ENCODE measurements around the gene USO1.

Gene USO1, protein sequence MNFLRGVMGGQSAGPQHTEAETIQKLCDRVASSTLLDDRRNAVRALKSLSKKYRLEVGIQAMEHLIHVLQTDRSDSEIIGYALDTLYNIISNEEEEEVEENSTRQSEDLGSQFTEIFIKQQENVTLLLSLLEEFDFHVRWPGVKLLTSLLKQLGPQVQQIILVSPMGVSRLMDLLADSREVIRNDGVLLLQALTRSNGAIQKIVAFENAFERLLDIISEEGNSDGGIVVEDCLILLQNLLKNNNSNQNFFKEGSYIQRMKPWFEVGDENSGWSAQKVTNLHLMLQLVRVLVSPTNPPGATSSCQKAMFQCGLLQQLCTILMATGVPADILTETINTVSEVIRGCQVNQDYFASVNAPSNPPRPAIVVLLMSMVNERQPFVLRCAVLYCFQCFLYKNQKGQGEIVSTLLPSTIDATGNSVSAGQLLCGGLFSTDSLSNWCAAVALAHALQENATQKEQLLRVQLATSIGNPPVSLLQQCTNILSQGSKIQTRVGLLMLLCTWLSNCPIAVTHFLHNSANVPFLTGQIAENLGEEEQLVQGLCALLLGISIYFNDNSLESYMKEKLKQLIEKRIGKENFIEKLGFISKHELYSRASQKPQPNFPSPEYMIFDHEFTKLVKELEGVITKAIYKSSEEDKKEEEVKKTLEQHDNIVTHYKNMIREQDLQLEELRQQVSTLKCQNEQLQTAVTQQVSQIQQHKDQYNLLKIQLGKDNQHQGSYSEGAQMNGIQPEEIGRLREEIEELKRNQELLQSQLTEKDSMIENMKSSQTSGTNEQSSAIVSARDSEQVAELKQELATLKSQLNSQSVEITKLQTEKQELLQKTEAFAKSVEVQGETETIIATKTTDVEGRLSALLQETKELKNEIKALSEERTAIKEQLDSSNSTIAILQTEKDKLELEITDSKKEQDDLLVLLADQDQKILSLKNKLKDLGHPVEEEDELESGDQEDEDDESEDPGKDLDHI

DNA sequence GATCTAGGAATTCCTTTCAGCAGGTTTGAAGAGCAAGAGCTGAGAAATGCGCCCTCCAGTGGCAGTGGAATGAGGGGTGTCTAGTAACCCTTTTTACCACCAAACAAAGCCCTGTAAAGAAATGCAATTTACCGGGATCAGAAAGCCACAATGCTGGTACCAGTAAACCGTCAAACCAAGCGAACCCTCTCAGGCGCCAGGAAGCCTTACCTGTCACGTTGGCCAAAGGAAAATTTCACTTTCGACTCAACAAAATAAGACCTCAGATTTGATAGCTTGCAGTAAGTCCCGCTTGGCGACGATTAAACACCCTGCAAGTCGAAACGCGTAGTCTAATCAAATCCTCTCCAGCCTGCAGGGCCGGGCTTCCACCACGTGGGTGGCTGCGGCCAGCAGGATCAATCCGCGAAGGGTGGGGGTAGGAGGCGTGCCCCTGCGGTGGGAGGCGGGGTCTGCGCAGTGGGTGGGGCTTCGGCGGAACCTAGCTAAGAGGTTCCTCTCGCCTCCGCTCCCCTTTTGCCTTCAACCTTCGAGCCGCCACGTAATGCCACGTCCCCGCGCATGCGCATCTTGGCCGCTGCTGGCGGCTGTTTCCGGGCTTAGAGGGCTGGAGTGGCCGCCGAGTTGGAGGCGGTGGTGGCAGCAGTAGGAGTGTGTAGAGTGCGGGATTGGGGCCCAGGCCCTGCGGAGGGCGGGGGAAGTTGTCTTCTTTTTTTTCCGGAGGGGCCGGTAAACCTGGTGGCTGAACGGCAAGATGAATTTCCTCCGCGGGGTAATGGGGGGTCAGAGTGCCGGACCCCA, at the start of gene USO1:
Gene USO1 (plus strand): TSS at position 512 of the 801 bp plus-strand sequence. CDS start 243 bp downstream, at position 755.
- no peaks in the 10 kb centered on the region for H3K9me3 ChIP-seq (ENCODE audit: insufficient read depth, low read length, severe bottlenecking)
- peak within 1 kb of the TSS; percentile 79 for H3K4me2 ChIP-seq (ENCODE audit: insufficient read depth, low read length)
- peak within 1 kb of the TSS; percentile 89 for H3K27ac ChIP-seq (ENCODE audit: low read length)
- no peaks in the 10 kb centered on the region for H3K27me3 ChIP-seq (ENCODE audit: insufficient read depth, low read length, poor library complexity)
- peak within 1 kb of the TSS; percentile 87 for H3K9ac ChIP-seq (ENCODE audit: low read depth, low read length)
- peak; percentile 99 for DNase-seq
- H2AFZ ChIP-seq (ENCODE audit: low read depth, low read length): peak within 1 kb of the TSS; percentile 92
- H3K4me3 ChIP-seq (ENCODE audit: low read depth in 1 of 2, low read length in 2 of 2): peak within 1 kb of the TSS; percentile 97
- peaks cover 47% of the 10 kb centered on the region for H3K4me1 ChIP-seq (ENCODE audit: insufficient read depth, low read length)
- peak; percentile 89 for ATAC-seq (ENCODE audit: insufficient read depth, low read depth)
- H3K79me2 ChIP-seq (ENCODE audit: insufficient read depth, low read length): peaks cover 62% of the 10 kb centered on the region
- H3K36me3 ChIP-seq (ENCODE audit: insufficient read depth, low read length): no peaks in the 10 kb centered on the region; the same call in 1 of the 2 replicates
- TF ChIP-seq, protein P1, sequence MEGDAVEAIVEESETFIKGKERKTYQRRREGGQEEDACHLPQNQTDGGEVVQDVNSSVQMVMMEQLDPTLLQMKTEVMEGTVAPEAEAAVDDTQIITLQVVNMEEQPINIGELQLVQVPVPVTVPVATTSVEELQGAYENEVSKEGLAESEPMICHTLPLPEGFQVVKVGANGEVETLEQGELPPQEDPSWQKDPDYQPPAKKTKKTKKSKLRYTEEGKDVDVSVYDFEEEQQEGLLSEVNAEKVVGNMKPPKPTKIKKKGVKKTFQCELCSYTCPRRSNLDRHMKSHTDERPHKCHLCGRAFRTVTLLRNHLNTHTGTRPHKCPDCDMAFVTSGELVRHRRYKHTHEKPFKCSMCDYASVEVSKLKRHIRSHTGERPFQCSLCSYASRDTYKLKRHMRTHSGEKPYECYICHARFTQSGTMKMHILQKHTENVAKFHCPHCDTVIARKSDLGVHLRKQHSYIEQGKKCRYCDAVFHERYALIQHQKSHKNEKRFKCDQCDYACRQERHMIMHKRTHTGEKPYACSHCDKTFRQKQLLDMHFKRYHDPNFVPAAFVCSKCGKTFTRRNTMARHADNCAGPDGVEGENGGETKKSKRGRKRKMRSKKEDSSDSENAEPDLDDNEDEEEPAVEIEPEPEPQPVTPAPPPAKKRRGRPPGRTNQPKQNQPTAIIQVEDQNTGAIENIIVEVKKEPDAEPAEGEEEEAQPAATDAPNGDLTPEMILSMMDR (IDR thresholded peaks at IDR 0.05; ENCODE audit: borderline replicate concordance, extremely low read depth, low read length, poor library complexity, severe bottlenecking): peak; percentile 87
- no peak for TF ChIP-seq EZH2 (IDR thresholded peaks at IDR 0.05; ENCODE audit: borderline replicate concordance, low read depth, low read length, severe bottlenecking)
- H4K20me1 ChIP-seq (ENCODE audit: insufficient read depth, low read length): 0 out of 2 replicates have a peak, but pooled peaks cover 8% of the 10 kb centered on the region

DNA sequence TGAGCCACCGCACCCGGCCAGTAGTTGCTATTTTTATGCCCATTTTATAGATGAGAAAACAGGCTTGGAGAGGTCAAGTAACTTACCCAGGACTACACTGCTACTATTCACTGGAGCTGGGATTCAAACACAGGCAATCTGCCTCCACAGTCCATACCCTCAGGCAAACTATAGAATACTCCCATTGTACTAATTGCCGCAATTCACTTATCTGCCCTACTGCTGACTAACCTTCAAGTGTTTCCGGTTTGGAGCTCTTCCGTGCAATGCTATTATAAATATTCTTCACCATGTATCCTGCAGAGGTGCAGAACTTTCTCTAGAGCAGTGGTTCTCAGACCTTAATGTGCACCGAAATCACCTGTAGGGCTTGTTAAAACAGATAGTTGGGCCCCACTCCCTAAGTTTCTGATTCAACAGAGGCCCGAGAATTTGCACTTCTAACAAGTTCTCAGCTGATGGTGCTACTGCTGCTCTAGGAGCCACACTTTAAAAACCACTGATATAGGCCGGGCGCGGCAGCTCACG, 49.3 kb upstream of the USO1 start:
- peaks cover 41% of the 10 kb centered on the region for H3K79me2 ChIP-seq (ENCODE audit: insufficient read depth, low read length)
- ATAC-seq (ENCODE audit: insufficient read depth, low read depth) (no peak), DNase-seq (no peak)
- H3K4me2 ChIP-seq (ENCODE audit: insufficient read depth, low read length): no peak overlapping the region
- H2AFZ ChIP-seq (ENCODE audit: low read depth, low read length): no peak overlapping the region
- peaks cover 24% of the 10 kb centered on the region for H4K20me1 ChIP-seq (ENCODE audit: insufficient read depth, low read length)
- no peaks in the 10 kb centered on the region for H3K27me3 ChIP-seq (ENCODE audit: insufficient read depth, low read length, poor library complexity)
- H3K4me1 ChIP-seq (ENCODE audit: insufficient read depth, low read length): peaks cover 27% of the 10 kb centered on the region
- no peak for TF ChIP-seq EZH2 (IDR thresholded peaks at IDR 0.05; ENCODE audit: borderline replicate concordance, low read depth, low read length, severe bottlenecking)
- TF ChIP-seq, protein P1 (IDR thresholded peaks at IDR 0.05; ENCODE audit: borderline replicate concordance, extremely low read depth, low read length, poor library complexity, severe bottlenecking): no peak
- H3K4me3 ChIP-seq (ENCODE audit: low read depth in 1 of 2, low read length in 2 of 2): no peak overlapping the region
- peaks cover 4% of the 10 kb centered on the region; the same call in 1 of the 2 replicates for H3K36me3 ChIP-seq (ENCODE audit: insufficient read depth, low read length)
- no peak overlapping the region for H3K27ac ChIP-seq (ENCODE audit: low read length)
- no peak overlapping the region for H3K9ac ChIP-seq (ENCODE audit: low read depth, low read length)
- no peaks in the 10 kb centered on the region for H3K9me3 ChIP-seq (ENCODE audit: insufficient read depth, low read length, severe bottlenecking)

DNA sequence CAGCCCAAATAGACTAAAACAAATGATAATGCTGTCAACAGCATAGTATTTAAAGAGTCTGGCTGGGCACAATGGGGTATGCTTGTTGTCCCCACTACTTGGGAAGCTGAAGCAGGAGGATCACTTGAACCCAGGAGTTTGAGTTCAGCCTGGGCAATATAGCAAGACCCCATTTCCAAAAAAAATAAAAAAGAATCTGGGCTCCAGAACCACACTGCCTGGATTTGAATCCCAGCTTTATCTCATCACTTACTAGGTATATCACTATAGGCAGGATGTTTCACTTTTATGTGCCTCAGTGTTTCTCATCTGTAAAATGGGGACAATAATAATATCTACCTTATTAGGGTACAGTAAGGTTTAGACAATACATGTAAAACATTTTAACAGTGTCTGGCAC, 45.9 kb upstream of the USO1 start:
- TF ChIP-seq, protein P1 (IDR thresholded peaks at IDR 0.05; ENCODE audit: borderline replicate concordance, extremely low read depth, low read length, poor library complexity, severe bottlenecking): no peak
- no peak for TF ChIP-seq EZH2 (IDR thresholded peaks at IDR 0.05; ENCODE audit: borderline replicate concordance, low read depth, low read length, severe bottlenecking)
- Histone ChIP-seq H3K79me2 (ENCODE audit: insufficient read depth, low read length) (peaks cover 10% of the 10 kb centered on the region), H3K27me3 (ENCODE audit: insufficient read depth, low read length, poor library complexity) (no peaks in the 10 kb centered on the region), H3K27ac (ENCODE audit: low read length) (no peak overlapping the region), H3K4me2 (ENCODE audit: insufficient read depth, low read length) (no peak overlapping the region), H3K9ac (ENCODE audit: low read depth, low read length) (no peak overlapping the region), H3K9me3 (ENCODE audit: insufficient read depth, low read length, severe bottlenecking) (no peaks in the 10 kb centered on the region), H2AFZ (ENCODE audit: low read depth, low read length) (no peak overlapping the region), H3K4me3 (ENCODE audit: low read depth in 1 of 2, low read length in 2 of 2) (no peak overlapping the region), H3K36me3 (ENCODE audit: insufficient read depth, low read length) (no peaks in the 10 kb centered on the region), H3K4me1 (ENCODE audit: insufficient read depth, low read length) (peaks cover 8% of the 10 kb centered on the region), H4K20me1 (ENCODE audit: insufficient read depth, low read length) (no peaks in the 10 kb centered on the region)
- ATAC-seq (ENCODE audit: insufficient read depth, low read depth) (no peak), DNase-seq (no peak)
